ENCODE results near the gene WDR82. TPM values are rescaled to one million over a fixed set of nuclear protein-coding genes. Genes with fewer than 3 reads are reported as not detected.

The WDR82 gene
- total and polyA plus RNA-seq, 2 of the 4 experiments (the other 2 are of a cell fraction): 38.1 to 68.1 TPM

- dilution Hi-C loops (cut with HindIII; ENCODE audit: low sequenced_read_pairs, unreplicated experiment) (no loop called here), in situ Hi-C loops (cut with MboI; ENCODE audit: low sequenced_read_pairs) (no loop called here), intact Hi-C loops (cut with micrococcal nuclease) (no loop called here)
- H4K5ac ChIP-seq (ENCODE audit: low read depth, low read length): no peak overlapping the region
- peaks cover 2% of the 10 kb centered on the region; the same call in 1 of the 2 replicates for H3K4me1 ChIP-seq (ENCODE audit: control insufficient read depth, insufficient read depth, low read length)
- no peak overlapping the region for H3K9ac ChIP-seq (ENCODE audit: low read depth, low read length)
- no peaks in the 10 kb centered on the region for H3K27me3 ChIP-seq (ENCODE audit: control insufficient read depth, insufficient read depth, low read length)
- ATAC-seq (ENCODE audit: low read depth): no peak; the same call in 1 of the 2 replicates
- no peak overlapping the region for H2AK9ac ChIP-seq (replicated peaks; ENCODE audit: low read depth, low read length, poor library complexity)
- H2BK15ac ChIP-seq (ENCODE audit: low read depth, low read length): no peak overlapping the region; the same call in 2 of the 3 replicates
- TF ChIP-seq CHD1 (IDR thresholded peaks at IDR 0.05; ENCODE audit: low read depth, low read length): no peak
- TF ChIP-seq, protein P1, sequence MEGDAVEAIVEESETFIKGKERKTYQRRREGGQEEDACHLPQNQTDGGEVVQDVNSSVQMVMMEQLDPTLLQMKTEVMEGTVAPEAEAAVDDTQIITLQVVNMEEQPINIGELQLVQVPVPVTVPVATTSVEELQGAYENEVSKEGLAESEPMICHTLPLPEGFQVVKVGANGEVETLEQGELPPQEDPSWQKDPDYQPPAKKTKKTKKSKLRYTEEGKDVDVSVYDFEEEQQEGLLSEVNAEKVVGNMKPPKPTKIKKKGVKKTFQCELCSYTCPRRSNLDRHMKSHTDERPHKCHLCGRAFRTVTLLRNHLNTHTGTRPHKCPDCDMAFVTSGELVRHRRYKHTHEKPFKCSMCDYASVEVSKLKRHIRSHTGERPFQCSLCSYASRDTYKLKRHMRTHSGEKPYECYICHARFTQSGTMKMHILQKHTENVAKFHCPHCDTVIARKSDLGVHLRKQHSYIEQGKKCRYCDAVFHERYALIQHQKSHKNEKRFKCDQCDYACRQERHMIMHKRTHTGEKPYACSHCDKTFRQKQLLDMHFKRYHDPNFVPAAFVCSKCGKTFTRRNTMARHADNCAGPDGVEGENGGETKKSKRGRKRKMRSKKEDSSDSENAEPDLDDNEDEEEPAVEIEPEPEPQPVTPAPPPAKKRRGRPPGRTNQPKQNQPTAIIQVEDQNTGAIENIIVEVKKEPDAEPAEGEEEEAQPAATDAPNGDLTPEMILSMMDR (conservative IDR thresholded peaks at IDR 0.05; ENCODE audit: low read depth, low read length): no peak
- TF ChIP-seq MXI1 (IDR thresholded peaks at IDR 0.05; ENCODE audit: borderline replicate concordance, low read depth, low read length): no peak
- no peak for TF ChIP-seq CEBPB (IDR thresholded peaks at IDR 0.05; ENCODE audit: low read depth, low read length)
- no peak for TF ChIP-seq RFX5 (IDR thresholded peaks at IDR 0.05; ENCODE audit: low read depth, low read length)
- no peak for TF ChIP-seq MAFK (IDR thresholded peaks at IDR 0.05; ENCODE audit: low read depth, low read length)
- no peak for TF ChIP-seq FOS (IDR thresholded peaks at IDR 0.05; ENCODE audit: low read depth, low read length)
- no peak for TF ChIP-seq RCOR1 (IDR thresholded peaks at IDR 0.05; ENCODE audit: insufficient replicate concordance, low read length)
- no peak for TF ChIP-seq NFE2L2 (IDR thresholded peaks at IDR 0.05; ENCODE audit: low read depth, low read length)
- no peak for TF ChIP-seq POLR2A (IDR thresholded peaks at IDR 0.05; ENCODE audit: low read depth, low read length)
- no peak for TF ChIP-seq BHLHE40 (IDR thresholded peaks at IDR 0.05; ENCODE audit: low read depth, low read length)
- TF ChIP-seq RAD21 (IDR thresholded peaks at IDR 0.05; ENCODE audit: low read length): no peak
- TF ChIP-seq MAZ (IDR thresholded peaks at IDR 0.05; ENCODE audit: borderline replicate concordance, low read depth, low read length): no peak
- TF ChIP-seq SMC3 (IDR thresholded peaks at IDR 0.05; ENCODE audit: low read depth, low read length): no peak
- TF ChIP-seq, protein P2, sequence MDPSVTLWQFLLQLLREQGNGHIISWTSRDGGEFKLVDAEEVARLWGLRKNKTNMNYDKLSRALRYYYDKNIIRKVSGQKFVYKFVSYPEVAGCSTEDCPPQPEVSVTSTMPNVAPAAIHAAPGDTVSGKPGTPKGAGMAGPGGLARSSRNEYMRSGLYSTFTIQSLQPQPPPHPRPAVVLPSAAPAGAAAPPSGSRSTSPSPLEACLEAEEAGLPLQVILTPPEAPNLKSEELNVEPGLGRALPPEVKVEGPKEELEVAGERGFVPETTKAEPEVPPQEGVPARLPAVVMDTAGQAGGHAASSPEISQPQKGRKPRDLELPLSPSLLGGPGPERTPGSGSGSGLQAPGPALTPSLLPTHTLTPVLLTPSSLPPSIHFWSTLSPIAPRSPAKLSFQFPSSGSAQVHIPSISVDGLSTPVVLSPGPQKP (IDR thresholded peaks at IDR 0.05; ENCODE audit: borderline replicate concordance, low read depth, low read length): no peak
- no peak for TF ChIP-seq USF2 (IDR thresholded peaks at IDR 0.05; ENCODE audit: low read depth, low read length)
- no peak overlapping the region; the same call in 1 of the 2 replicates for H2AK5ac ChIP-seq (ENCODE audit: low read depth, low read length)
- H3K4me2 ChIP-seq (ENCODE audit: low read depth, low read length): no peak overlapping the region
- no TSS peak for BruUV-seq (replicated peaks)
- no peak overlapping the region for H3K4me3 ChIP-seq (ENCODE audit: insufficient read depth, low read depth, low read length)
- no peak for DNase-seq
- H4K8ac ChIP-seq (ENCODE audit: low read depth in 2 of 2, low read length in 2 of 2): no peak overlapping the region
- H3K27ac ChIP-seq (ENCODE audit: insufficient read depth, low read length): peak overlapping the region; percentile 47; the same call in 1 of the 2 replicates
- no peaks in the 10 kb centered on the region; the same call in 1 of the 2 replicates for H4K20me1 ChIP-seq (ENCODE audit: insufficient read depth, low read length)
- H3K18ac ChIP-seq (ENCODE audit: low read depth, low read length): no peak overlapping the region
- no peak overlapping the region for H2BK120ac ChIP-seq (ENCODE audit: low read depth, low read length)
- no peak overlapping the region for H2AFZ ChIP-seq (replicated peaks; ENCODE audit: low read length, poor library complexity)
- peak overlapping the region; percentile 20 for H2BK5ac ChIP-seq (ENCODE audit: low read depth, low read length, poor library complexity, severe bottlenecking)
- H3K56ac ChIP-seq (ENCODE audit: extremely low read depth, insufficient read depth, low read length): no peak overlapping the region
- peaks cover 73% of the 10 kb centered on the region for H3K36me3 ChIP-seq (ENCODE audit: control insufficient read depth, insufficient read depth, low read length)
- H3K79me1 ChIP-seq (ENCODE audit: low read depth in 1 of 2, low read length in 2 of 2): peaks cover 9 to 16% of the 10 kb centered on the region in 2 experiments; a peak in 2 of 4 replicates
- H4K91ac ChIP-seq (ENCODE audit: insufficient read depth, low read depth, low read length): peak overlapping the region; percentile 43; the same call in 1 of the 2 replicates
- ChIA-PET CTCF (no interaction called here), POLR2A (ENCODE audit: unreplicated experiment) (no interaction called here)
- peak overlapping the region; percentile 12; the same call in 1 of the 2 replicates for H3K4ac ChIP-seq (ENCODE audit: low read depth, low read length)
- no peaks in the 10 kb centered on the region for H3K9me3 ChIP-seq (ENCODE audit: control insufficient read depth, insufficient read depth, low read length)
- H3K9me1 ChIP-seq (ENCODE audit: insufficient read depth, low read length): no peaks in the 10 kb centered on the region; the same call in 1 of the 2 replicates
- H3K14ac ChIP-seq (replicated peaks; ENCODE audit: low read depth, low read length): no peak overlapping the region
- no peak overlapping the region for H2BK20ac ChIP-seq (ENCODE audit: low read depth, low read length)
- no peak overlapping the region for H3K23ac ChIP-seq (ENCODE audit: low read depth, low read length)
Measured at GRCh38 chr3:52210037-52210436, 68.4 kb downstream of the WDR82 start.

All from IMR-90 (cell line).